K562 (cell line): ENCODE results near the gene CCDC61. TPM values are rescaled to one million over a fixed set of nuclear protein-coding genes. Genes with fewer than 3 reads are reported as not detected.

Experiments used
- ATAC-seq: fragments of 200-7000 bp; cut with Tn5 transposase; 3 replicates; pipeline ENCODE4 v1.9.1; 2020; ENCODE audit warnings: moderate library complexity
- BruUV-seq: library from RNA; stranded (reverse); fragments of 400-500 nt; replicated peaks from 2 replicates; lab custom pipeline; 2021; lab: Mats Ljungman, UMichigan
- CTCF ChIA-PET: fragments of 300-600 bp; formaldehyde crosslinking; extraction: SDS; loops from one replicate; lab custom pipeline; 2021; ENCODE audit warnings: low intra/inter-chr PET ratio; lab: Yijun Ruan, JAX
- POLR2A ChIA-PET: fragments of 300-600, 350-650 bp; sonication (Branson Sonifier 250); formaldehyde crosslinking; extraction: SDS; loops from one replicate; lab custom pipeline; 2021; ENCODE audit warnings: antibody characterized with exemption, inconsistent platforms; lab: Yijun Ruan, JAX
- DNase-seq, 4 experiments: peaks; one replicate each; pipeline versions ENCODE4 v3.0.0 to v3.0.0-alpha.2; 2011 to 2018; ENCODE audit warnings: low spot score in 3 of 4, mixed read lengths in 3 of 4; ENCODE audit errors: extremely low read depth in 1 of 4
- FAIRE-seq: peaks from 2 replicates; lab custom pipeline; 2011; peaks lifted over from hg19 to GRCh38; lab: Jason Lieb, UNC
- H2AFZ ChIP-seq: 2 replicates; pipeline ENCODE4 v1.6.0; 2011; ENCODE audit warnings: low read depth, low read length, control low read depth, inconsistent platforms
- H3K27ac ChIP-seq: fragments of 200-600 bp; 3 replicates; pipeline ENCODE4 v1.8.0; 2011; ENCODE audit warnings: low read depth, mild to moderate bottlenecking, control low read depth, inconsistent platforms, low read length, moderate library complexity, mixed read lengths; ENCODE audit errors: extremely low read depth
- H3K27me3 ChIP-seq, 2 experiments: fragments of 300-600 bp in 1 of 2; 2 replicates in 1 of 2; 3 replicates in 1 of 2; pipeline versions ENCODE4 v1.6.0 to v1.8.0; 2011; ENCODE audit warnings: inconsistent platforms in 2 of 2, low read length in 2 of 2, mild to moderate bottlenecking in 1 of 2, mixed read lengths in 1 of 2, moderate library complexity in 1 of 2; ENCODE audit not compliant: control insufficient read depth in 2 of 2, insufficient read depth in 2 of 2
- H3K36me3 ChIP-seq: fragments of 300-600 bp; 3 replicates; pipeline ENCODE4 v1.8.0; 2011; ENCODE audit warnings: mild to moderate bottlenecking, low read length, inconsistent platforms; ENCODE audit not compliant: control insufficient read depth, insufficient read depth
- H3K4me1 ChIP-seq, 2 experiments: fragments of 200-600 bp in 1 of 2; replicated peaks in 1 of 2; 2 replicates in 1 of 2; 3 replicates in 1 of 2; pipeline versions ENCODE4 v1.5.1 to v1.8.0; 2011; ENCODE audit warnings: inconsistent platforms in 2 of 2, low read length in 2 of 2, mild to moderate bottlenecking in 1 of 2, mixed read lengths in 1 of 2, moderate library complexity in 1 of 2; ENCODE audit not compliant: control insufficient read depth in 2 of 2, insufficient read depth in 2 of 2
- H3K4me2 ChIP-seq: 2 replicates; pipeline ENCODE4 v1.6.1; 2011; ENCODE audit warnings: low read length, control low read depth, inconsistent platforms, mixed read lengths; ENCODE audit not compliant: insufficient read depth
- H3K4me3 ChIP-seq: fragments of 200-600 bp; sonication (generic), shearing (Covaris generic); 2 replicates; pipeline ENCODE4 v1.5.1; 2016; ENCODE audit warnings: control low read depth, inconsistent platforms
- H3K79me2 ChIP-seq: fragments of 200-600 bp; 3 replicates; pipeline ENCODE4 v1.8.0; 2011; ENCODE audit warnings: low read length, inconsistent platforms; ENCODE audit not compliant: control insufficient read depth, insufficient read depth
- H3K9ac ChIP-seq, 2 experiments: 2 replicates each; pipeline versions ENCODE4 v1.6.0 to v1.6.1; 2011; ENCODE audit warnings: low read depth in 2 of 2, low read length in 2 of 2, control low read depth in 1 of 2, inconsistent platforms in 1 of 2, mild to moderate bottlenecking in 1 of 2, mixed read lengths in 1 of 2; ENCODE audit not compliant: insufficient read depth in 1 of 2
- H3K9me1 ChIP-seq: one replicate; pipeline ENCODE4 v1.6.0; 2011; ENCODE audit warnings: inconsistent platforms, mild to moderate bottlenecking, low read length, moderate library complexity; ENCODE audit not compliant: control insufficient read depth, insufficient read depth
- H3K9me3 ChIP-seq: replicated peaks from 2 replicates; pipeline ENCODE4 v1.5.1; 2011; ENCODE audit warnings: low read depth, low read length, inconsistent platforms; ENCODE audit not compliant: control insufficient read depth, insufficient read depth
- H4K20me1 ChIP-seq: replicated peaks from 2 replicates; pipeline ENCODE4 v1.6.1; 2011; ENCODE audit warnings: low read length, inconsistent platforms, mixed read lengths; ENCODE audit not compliant: control insufficient read depth, insufficient read depth
- WGBS: fragments of 100-300 bp; shearing (Covaris generic); methylation state at CpG from one replicate; pipeline ENCODE4 v1.1.6; 2016; ENCODE audit warnings: low coverage, mixed read lengths; ENCODE audit not compliant: insufficient coverage; ENCODE audit errors: missing lambda C conversion rate; 5-methylcytosine and 5-hydroxymethylcytosine counted together
- in situ Hi-C: fragments of 300-500 bp; cut with MboI; formaldehyde crosslinking; loops from 4 replicates; pipeline ENCODE4 v1.15.0; 2018; ENCODE audit warnings: inconsistent platforms, mixed read lengths
- intact Hi-C: fragments of 100-400 bp; cut with micrococcal nuclease; formaldehyde crosslinking; loops from 2 replicates; pipeline ENCODE4 v1.14.2; 2022
- polyA plus RNA-seq, 8 experiments: library from polyadenylated mRNA; depleted of rRNA in 4 of 8; stranded (reverse) in 5 of 8; unstranded in 3 of 8; fragments of >200 nt; fragmentation: Nextera tagmentation in 2 of 8; fragmentation: Illumina TruSeq in 1 of 8; extraction: Ambion mirVana in 2 of 8; extraction: Trizol in 1 of 8; gene quantifications; 2 replicates each; pipeline versions ENCODE4 v1.2.1 to v1.2.3, GENCODE V29; 2011 to 2014; ENCODE audit warnings: inconsistent platforms in 1 of 8, missing spikeins in 1 of 8
- total RNA-seq, 7 experiments: library from RNA; depleted of rRNA in 6 of 7; stranded (reverse); fragments of >200 nt in 6 of 7; fragmentation: Illumina TruSeq in 2 of 7; extraction: Trizol in 2 of 7; gene quantifications; 2 replicates each; pipeline versions ENCODE4 v1.2.1 to v1.2.3, GENCODE V29; 2011 to 2021; ENCODE audit warnings: low replicate concordance in 1 of 7
- TF ChIP-seq, protein P1 (sequence below): fragments of 450-650 bp; IDR thresholded peaks from 2 replicates; pipeline ENCODE4 v1.6.1; 2018; ENCODE audit not compliant: partially characterized antibody
- TF ChIP-seq, protein P2 (sequence below): fragments of 250-450 bp; sonication (Bioruptor Pico); IDR thresholded peaks from 2 replicates; pipeline ENCODE4 v1.8.0; 2021; ENCODE audit warnings: borderline replicate concordance, mild to moderate bottlenecking, moderate library complexity; ENCODE audit not compliant: poor library complexity, severe bottlenecking

CCDC61 gene
- total and polyA plus RNA-seq, 9 of the 15 experiments (the other 6 are each of a cell fraction or from before 2014, with no cell fraction given): 0.07 to 27.0 (median 10.3) TPM

DNA sequence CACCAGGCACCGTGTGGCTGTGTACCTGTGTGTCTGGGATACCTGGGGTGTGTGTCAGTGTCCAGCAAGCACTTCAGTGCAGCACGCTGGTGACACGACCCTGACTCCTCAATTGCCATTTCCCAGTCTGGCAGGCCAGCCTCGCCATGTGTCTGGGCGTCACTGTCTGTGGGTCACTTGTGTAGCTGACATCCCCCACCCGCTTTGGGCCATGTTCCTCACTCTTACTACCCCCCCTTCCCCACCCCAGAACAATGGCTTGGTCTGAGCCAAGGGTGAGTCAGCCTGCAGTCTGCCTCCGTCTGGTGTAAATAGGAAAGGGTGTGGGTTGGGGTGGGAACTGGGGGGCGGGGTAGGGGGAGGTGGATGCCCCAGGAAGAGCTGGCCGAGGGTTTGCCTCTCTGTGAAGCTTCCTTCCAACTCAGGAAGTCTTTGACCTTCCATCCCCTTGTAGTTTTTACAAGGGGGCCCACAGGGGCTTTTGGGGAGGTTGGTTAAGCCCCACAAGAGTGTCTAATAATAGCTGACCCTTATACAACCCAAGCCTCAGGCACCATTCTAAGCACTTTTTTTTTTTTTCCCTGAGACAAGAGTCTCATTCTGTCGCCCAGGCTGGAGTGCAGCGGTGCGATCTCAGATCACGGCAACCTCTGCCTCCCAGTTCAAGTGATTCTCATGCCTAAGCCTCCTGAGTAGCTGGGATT lies 39.2 kb upstream of the CCDC61 start:
- H3K9ac ChIP-seq: no peak overlapping the region
- FAIRE-seq: no peak

More for the DNA sequence above, 39.2 kb upstream of the CCDC61 start:
- Histone ChIP-seq H2AFZ (no peak overlapping the region), H3K79me2 (no peaks in the 10 kb centered on the region), H3K27me3 (peaks cover 16 to 40% of the 10 kb centered on the region in 2 experiments; a peak in 4 of 5 replicates), H3K4me1 (peaks cover 0 to 14% of the 10 kb centered on the region in 2 experiments; a peak in 2 of 5 replicates), H4K20me1 (no peaks in the 10 kb centered on the region; the same call in 1 of the 2 replicates), H3K4me2 (no peak overlapping the region), H3K27ac (no peak overlapping the region), H3K9me3 (no peaks in the 10 kb centered on the region), H3K9me1 (no peaks in the 10 kb centered on the region), H3K4me3 (no peak overlapping the region), H3K36me3 (no peaks in the 10 kb centered on the region)
- no TSS peak for BruUV-seq
- ChIA-PET CTCF (no interaction called here), POLR2A (no interaction called here)
- WGBS: 3% methylated on average over 13 of the region's 13 CpGs
- ATAC-seq: no peak
- intact Hi-C loops (no loop called here), in situ Hi-C loops (no loop called here)
- TF ChIP-seq, protein P1, sequence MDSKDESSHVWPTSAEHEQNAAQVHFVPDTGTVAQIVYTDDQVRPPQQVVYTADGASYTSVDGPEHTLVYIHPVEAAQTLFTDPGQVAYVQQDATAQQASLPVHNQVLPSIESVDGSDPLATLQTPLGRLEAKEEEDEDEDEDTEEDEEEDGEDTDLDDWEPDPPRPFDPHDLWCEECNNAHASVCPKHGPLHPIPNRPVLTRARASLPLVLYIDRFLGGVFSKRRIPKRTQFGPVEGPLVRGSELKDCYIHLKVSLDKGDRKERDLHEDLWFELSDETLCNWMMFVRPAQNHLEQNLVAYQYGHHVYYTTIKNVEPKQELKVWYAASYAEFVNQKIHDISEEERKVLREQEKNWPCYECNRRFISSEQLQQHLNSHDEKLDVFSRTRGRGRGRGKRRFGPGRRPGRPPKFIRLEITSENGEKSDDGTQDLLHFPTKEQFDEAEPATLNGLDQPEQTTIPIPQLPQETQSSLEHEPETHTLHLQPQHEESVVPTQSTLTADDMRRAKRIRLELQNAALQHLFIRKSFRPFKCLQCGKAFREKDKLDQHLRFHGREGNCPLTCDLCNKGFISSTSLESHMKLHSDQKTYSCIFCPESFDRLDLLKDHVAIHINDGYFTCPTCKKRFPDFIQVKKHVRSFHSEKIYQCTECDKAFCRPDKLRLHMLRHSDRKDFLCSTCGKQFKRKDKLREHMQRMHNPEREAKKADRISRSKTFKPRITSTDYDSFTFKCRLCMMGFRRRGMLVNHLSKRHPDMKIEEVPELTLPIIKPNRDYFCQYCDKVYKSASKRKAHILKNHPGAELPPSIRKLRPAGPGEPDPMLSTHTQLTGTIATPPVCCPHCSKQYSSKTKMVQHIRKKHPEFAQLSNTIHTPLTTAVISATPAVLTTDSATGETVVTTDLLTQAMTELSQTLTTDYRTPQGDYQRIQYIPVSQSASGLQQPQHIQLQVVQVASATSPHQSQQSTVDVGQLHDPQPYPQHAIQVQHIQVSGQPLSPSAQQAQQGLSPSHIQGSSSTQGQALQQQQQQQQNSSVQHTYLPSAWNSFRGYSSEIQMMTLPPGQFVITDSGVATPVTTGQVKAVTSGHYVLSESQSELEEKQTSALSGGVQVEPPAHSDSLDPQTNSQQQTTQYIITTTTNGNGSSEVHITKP: peak; percentile 38
- TF ChIP-seq, protein P2, sequence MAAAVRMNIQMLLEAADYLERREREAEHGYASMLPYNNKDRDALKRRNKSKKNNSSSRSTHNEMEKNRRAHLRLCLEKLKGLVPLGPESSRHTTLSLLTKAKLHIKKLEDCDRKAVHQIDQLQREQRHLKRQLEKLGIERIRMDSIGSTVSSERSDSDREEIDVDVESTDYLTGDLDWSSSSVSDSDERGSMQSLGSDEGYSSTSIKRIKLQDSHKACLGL (CRISPR knock-in tag): no peak
- DNase-seq: no peak
